Fibroblast of lung (primary cell): ENCODE measurements around the gene ZNF133. TPM values are rescaled to one million over a fixed set of nuclear protein-coding genes. Genes with fewer than 3 reads are reported as not detected.

ENCODE experiments used
- DNase-seq, 2 donors: peaks; one replicate each; pipeline versions ENCODE4 v3.0.0 to v3.0.0-alpha.2; 2010; ENCODE audit warnings: low read depth in 2 of 2
- H2AFZ ChIP-seq: 2 replicates; pipeline ENCODE4 v1.5.1; 2012; ENCODE audit warnings: low read length, control low read depth, inconsistent platforms
- H3K27ac ChIP-seq: 2 replicates; pipeline ENCODE4 v1.5.1; 2011; ENCODE audit warnings: low read length, control low read depth; ENCODE audit not compliant: insufficient read depth
- H3K27me3 ChIP-seq: 2 replicates; pipeline ENCODE4 v1.5.1; 2011; ENCODE audit warnings: mild to moderate bottlenecking, low read length; ENCODE audit not compliant: control insufficient read depth, insufficient read depth
- H3K36me3 ChIP-seq: 2 replicates; pipeline ENCODE4 v1.5.1; 2011; ENCODE audit warnings: low read length; ENCODE audit not compliant: control insufficient read depth, insufficient read depth
- H3K4me1 ChIP-seq: 2 replicates; pipeline ENCODE4 v1.5.1; 2011; ENCODE audit warnings: low read length; ENCODE audit not compliant: control insufficient read depth, insufficient read depth; ENCODE audit errors: extremely low read depth
- H3K4me2 ChIP-seq: 2 replicates; pipeline ENCODE4 v1.5.1; 2011; ENCODE audit warnings: low read length, control low read depth; ENCODE audit not compliant: insufficient read depth; ENCODE audit errors: extremely low read depth
- H3K4me3 ChIP-seq, 4 experiments: fragments of 200-600 bp in 1 of 4; sonication (generic) in 1 of 4; replicated peaks in 1 of 4; 2 replicates each; pipeline ENCODE4 v1.5.1; 2011 to 2016; ENCODE audit warnings: low read length in 4 of 4, low read depth in 3 of 4, mild to moderate bottlenecking in 3 of 4, control low read depth in 2 of 4, inconsistent platforms in 1 of 4, mixed read lengths in 1 of 4; ENCODE audit not compliant: insufficient read depth in 1 of 4; ENCODE audit errors: control extremely low read depth in 1 of 4
- H3K79me2 ChIP-seq: 2 replicates; pipeline ENCODE4 v1.5.1; 2012; ENCODE audit warnings: mild to moderate bottlenecking, low read length, inconsistent platforms; ENCODE audit not compliant: control insufficient read depth, insufficient read depth
- H3K9ac ChIP-seq: 2 replicates; pipeline ENCODE4 v1.5.1; 2011; ENCODE audit warnings: mild to moderate bottlenecking, low read length, control low read depth; ENCODE audit not compliant: insufficient read depth
- H3K9me3 ChIP-seq: 2 replicates; pipeline ENCODE4 v1.5.1; 2012; ENCODE audit warnings: low read depth, low read length; ENCODE audit not compliant: control insufficient read depth, insufficient read depth
- H4K20me1 ChIP-seq: 2 replicates; pipeline ENCODE4 v1.5.1; 2011; ENCODE audit warnings: low read length; ENCODE audit not compliant: control insufficient read depth, insufficient read depth; ENCODE audit errors: extremely low read depth
- CTCF ChIP-seq, 2 donors: IDR thresholded peaks in 1 of 2; conservative IDR thresholded peaks in 1 of 2; 1 replicate in 1 of 2; 2 replicates in 1 of 2; pipeline ENCODE4 v1.5.1; 2011 to 2012; ENCODE audit warnings: low read length in 2 of 2, control low read depth in 1 of 2, inconsistent platforms in 1 of 2, low read depth in 1 of 2, mild to moderate bottlenecking in 1 of 2
- EZH2 ChIP-seq: IDR thresholded peaks from 2 replicates; pipeline ENCODE4 v1.5.1; 2012; ENCODE audit warnings: low read length, control low read depth, mild to moderate bottlenecking; ENCODE audit errors: missing control alignments
- polyA plus RNA-seq, 2 donors: library from polyadenylated mRNA; depleted of rRNA in 1 of 2; stranded (reverse) in 1 of 2; unstranded in 1 of 2; fragments of >200 nt; gene quantifications; 2 replicates each; pipeline ENCODE4 v1.2.1, GENCODE V29; 2011 to 2012; ENCODE audit warnings: missing spikeins in 1 of 2
- total RNA-seq: library from RNA; depleted of rRNA; stranded (reverse); fragments of >200 nt; gene quantifications from 2 replicates; pipeline ENCODE4 v1.2.1, GENCODE V29; 2014

Gene ZNF133
- total and polyA plus RNA-seq, 2 donors (not counting 1 experiment from before 2014, with no cell fraction given) = 8.7 to 31.5 TPM

- Histone ChIP-seq H4K20me1 (no peaks in the 10 kb centered on the region), H3K9me3 (no peaks in the 10 kb centered on the region), H3K27ac (no peak overlapping the region), H3K27me3 (no peaks in the 10 kb centered on the region), H3K4me1 (no peaks in the 10 kb centered on the region), H3K79me2 (no peaks in the 10 kb centered on the region), H2AFZ (no peak overlapping the region), H3K4me2 (no peak overlapping the region), H3K36me3 (no peaks in the 10 kb centered on the region), H3K4me3 (no peak overlapping the region), H3K9ac (no peak overlapping the region)
- TF ChIP-seq CTCF (conservative IDR thresholded peaks at IDR 0.05 in 1 of 2, IDR thresholded peaks at IDR 0.05 in 1 of 2; ENCODE audit: low read depth in 1 of 2, low read length in 2 of 2) = no peak
- TF ChIP-seq EZH2 = no peak
- no peak for DNase-seq
These were observed 22.0 kb upstream of the ZNF133 start for GRCh38 chr20:18266282-18266681.

DNA sequence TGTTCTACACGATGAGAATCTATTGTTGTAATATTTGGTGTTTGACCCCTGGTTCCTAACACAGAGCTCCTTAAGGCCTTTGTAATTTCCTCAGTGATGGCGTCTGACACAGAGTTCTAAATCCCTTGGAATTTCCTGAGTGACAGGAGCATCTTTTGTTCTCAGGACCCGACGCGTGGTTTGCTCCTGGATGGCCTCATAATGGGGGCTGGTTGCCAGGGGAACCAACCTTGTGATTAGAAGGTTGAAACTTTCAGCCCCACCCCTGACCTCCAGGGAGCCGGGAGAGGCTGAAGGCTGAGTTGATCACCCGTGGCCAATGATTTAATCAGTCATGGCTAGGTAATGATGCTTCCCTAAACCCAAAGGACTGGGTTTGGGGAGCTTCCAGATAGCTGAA lies 20.5 kb upstream of the ZNF133 start:
- Histone ChIP-seq H3K9me3 (no peaks in the 10 kb centered on the region), H3K79me2 (no peaks in the 10 kb centered on the region), H3K4me2 (no peak overlapping the region), H3K9ac (no peak overlapping the region), H3K36me3 (no peaks in the 10 kb centered on the region), H4K20me1 (no peaks in the 10 kb centered on the region), H2AFZ (no peak overlapping the region), H3K4me1 (no peaks in the 10 kb centered on the region), H3K27ac (no peak overlapping the region), H3K27me3 (no peaks in the 10 kb centered on the region), H3K4me3 (no peak overlapping the region)
- DNase-seq = no peak
- TF ChIP-seq EZH2 (no peak), CTCF (conservative IDR thresholded peaks at IDR 0.05 in 1 of 2, IDR thresholded peaks at IDR 0.05 in 1 of 2; ENCODE audit: low read depth in 1 of 2, low read length in 2 of 2) (no peak)

DNA sequence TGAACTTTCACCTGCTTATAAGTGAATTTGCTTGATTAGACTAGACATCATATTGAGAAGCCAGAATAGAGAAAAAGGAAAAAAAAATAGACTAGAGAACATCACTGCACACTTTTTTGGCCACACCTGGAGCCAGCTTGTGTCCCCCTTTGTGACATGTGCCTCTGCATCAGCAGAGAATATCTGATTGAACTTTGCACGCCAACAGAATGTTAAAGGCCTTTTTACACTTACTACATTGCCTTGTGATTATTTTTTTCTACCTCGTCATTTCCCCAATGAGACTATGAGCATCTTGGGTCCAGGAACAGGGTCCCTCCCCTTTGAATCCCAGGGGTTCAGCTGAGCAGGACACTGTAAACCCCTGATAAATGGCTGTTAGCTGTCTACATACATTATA lies 17.2 kb upstream of the ZNF133 start:
- Histone ChIP-seq H3K4me2 (no peak overlapping the region), H3K4me1 (no peaks in the 10 kb centered on the region), H3K27me3 (no peaks in the 10 kb centered on the region), H2AFZ (no peak overlapping the region), H3K4me3 (no peak overlapping the region), H3K9me3 (no peaks in the 10 kb centered on the region), H3K36me3 (no peaks in the 10 kb centered on the region), H4K20me1 (no peaks in the 10 kb centered on the region), H3K27ac (no peak overlapping the region), H3K9ac (no peak overlapping the region), H3K79me2 (no peaks in the 10 kb centered on the region)
- TF ChIP-seq EZH2 (no peak), CTCF (conservative IDR thresholded peaks at IDR 0.05 in 1 of 2, IDR thresholded peaks at IDR 0.05 in 1 of 2; ENCODE audit: low read depth in 1 of 2, low read length in 2 of 2) (no peak)
- DNase-seq = no peak
